H1 (cell line): Measurements from ENCODE around the gene RPS5. TPM values are rescaled to one million over a fixed set of nuclear protein-coding genes. Genes with fewer than 3 reads are reported as not detected.

ENCODE experiments used
- CBX8 ChIP-seq: fragments of 300-800, 300-1000 bp; sonication (generic); IDR thresholded peaks from 2 replicates; pipeline ENCODE4 v1.7.1; 2016; ENCODE audit warnings: low read depth, low read length, borderline replicate concordance
- CHD1 ChIP-seq: IDR thresholded peaks from 2 replicates; pipeline ENCODE4 v1.6.1; 2012; ENCODE audit warnings: low read depth, low read length, improper control_type of control experiment
- CTBP2 ChIP-seq: IDR thresholded peaks from 2 replicates; pipeline ENCODE4 v1.7.0; 2011; ENCODE audit warnings: borderline replicate concordance, mild to moderate bottlenecking, moderate library complexity, mixed read lengths, low read length; ENCODE audit not compliant: insufficient read depth, insufficient read length
- EGR1 ChIP-seq: IDR thresholded peaks from 2 replicates; pipeline ENCODE4 v1.6.1; 2011; ENCODE audit warnings: low read depth, low read length, borderline replicate concordance
- GTF2F1 ChIP-seq: IDR thresholded peaks from 2 replicates; pipeline ENCODE4 v1.6.1; 2012; ENCODE audit warnings: low read depth, low read length, improper control_type of control experiment, borderline replicate concordance
- KDM1A ChIP-seq: fragments of 200-600, 300-600 bp; sonication (generic); IDR thresholded peaks from 2 replicates; pipeline ENCODE4 v1.7.1; 2016; ENCODE audit warnings: mild to moderate bottlenecking, low read length, borderline replicate concordance
- POU5F1 ChIP-seq: IDR thresholded peaks from 2 replicates; pipeline ENCODE4 v1.6.1; 2011; ENCODE audit warnings: low read depth, mild to moderate bottlenecking, low read length, moderate library complexity
- RBBP5 ChIP-seq: IDR thresholded peaks from 2 replicates; pipeline ENCODE4 v1.7.1; 2012; ENCODE audit warnings: low read depth, mild to moderate bottlenecking, inconsistent platforms, low read length, moderate library complexity, borderline replicate concordance
- SRF ChIP-seq: IDR thresholded peaks from 2 replicates; pipeline ENCODE4 v1.6.1; 2011; ENCODE audit warnings: mild to moderate bottlenecking, low read depth, low read length, moderate library complexity
- polyA plus RNA-seq, 7 experiments: library from polyadenylated mRNA; depleted of rRNA in 3 of 7; stranded (reverse) in 5 of 7; unstranded in 2 of 7; fragments of >200 nt in 5 of 7; fragments of 200-250 nt in 2 of 7; gene quantifications; 1 replicate in 5 of 7; 2 replicates in 1 of 7; 4 replicates in 1 of 7; pipeline versions ENCODE4 v1.2.1 to v1.2.3, GENCODE V29; 2011 to 2013; ENCODE audit warnings: missing spikeins in 2 of 7, mixed read lengths in 2 of 7
- total RNA-seq: library from RNA; stranded (reverse); fragmentation: NEBNext Ultra II Directional; extraction: Animal tissue kit (Norgen Biotek cat#: 25700); gene quantifications from 2 replicates; pipeline ENCODE4 v1.2.1, GENCODE V29; 2021
- TF ChIP-seq, protein P1 (sequence below): IDR thresholded peaks from 2 replicates; pipeline ENCODE4 v1.6.1; 2012; ENCODE audit warnings: inconsistent platforms
- TF ChIP-seq, protein P2 (sequence below): IDR thresholded peaks from 2 replicates; pipeline ENCODE4 v1.6.1; 2012; ENCODE audit warnings: low read length, inconsistent platforms
- TF ChIP-seq, protein P3 (sequence below), 3 experiments: IDR thresholded peaks; 1 replicate in 2 of 3; 2 replicates in 1 of 3; pipeline versions ENCODE4 v1.5.1 to v1.6.1; 2011; ENCODE audit warnings: low read length in 3 of 3, mild to moderate bottlenecking in 3 of 3, inconsistent platforms in 2 of 3, low read depth in 1 of 3, moderate library complexity in 1 of 3; ENCODE audit not compliant: insufficient read depth in 1 of 3; ENCODE audit errors: control extremely low read depth in 1 of 3

Gene RPS5
- total and polyA plus RNA-seq, 2 of the 8 experiments (the other 6 are each of a cell fraction or from before 2014, with no cell fraction given): 1,557 to 5,731 TPM

DNA sequence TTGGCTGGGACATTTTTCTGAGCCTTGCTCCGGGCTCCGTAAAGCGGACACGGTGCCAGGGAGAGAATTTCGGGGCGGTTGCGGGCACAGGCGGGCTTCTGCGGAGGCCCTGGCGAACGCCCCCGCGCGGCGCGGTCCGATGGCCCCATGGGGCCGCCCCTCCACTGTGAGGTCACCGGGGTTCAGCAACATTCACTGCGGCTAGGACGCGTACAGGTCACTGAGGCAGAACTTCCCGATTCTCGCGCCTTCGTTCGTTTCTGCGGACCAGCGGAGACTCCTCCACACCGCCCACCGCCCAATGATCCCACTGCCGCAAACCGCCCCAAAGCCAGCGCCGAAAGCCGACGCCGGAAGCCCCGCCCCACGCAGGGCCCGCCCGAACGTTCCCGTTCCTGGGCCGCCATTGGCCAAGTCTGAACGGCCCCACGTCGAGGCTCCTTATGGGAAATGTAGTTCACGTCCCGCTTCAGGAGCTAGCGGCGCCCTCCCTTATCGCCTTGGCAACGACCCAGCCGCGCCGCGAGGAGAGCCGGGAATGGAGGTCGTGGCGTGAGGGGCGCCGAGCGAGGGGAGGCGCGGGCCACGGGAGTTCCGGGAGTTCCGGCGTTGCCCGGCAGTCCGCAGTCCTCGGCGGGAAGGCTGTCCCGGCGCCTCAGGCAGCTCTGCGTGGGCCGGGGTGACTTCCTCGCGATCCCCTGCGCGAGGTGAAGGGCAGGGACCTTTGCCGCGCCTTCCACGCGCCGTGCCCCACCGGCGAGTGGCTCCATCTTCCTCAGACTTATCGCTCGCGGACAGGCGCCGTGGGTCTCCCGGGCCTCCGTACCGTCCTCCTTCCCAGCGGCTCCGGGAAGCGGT, 21.3 kb downstream of the RPS5 start, which contains the start of gene ZNF584 (continued):
- TF ChIP-seq, protein P1, sequence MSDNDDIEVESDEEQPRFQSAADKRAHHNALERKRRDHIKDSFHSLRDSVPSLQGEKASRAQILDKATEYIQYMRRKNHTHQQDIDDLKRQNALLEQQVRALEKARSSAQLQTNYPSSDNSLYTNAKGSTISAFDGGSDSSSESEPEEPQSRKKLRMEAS: no peak; the same call in 1 of the 2 replicates
- TF ChIP-seq SRF: no peak
- no peak for TF ChIP-seq POU5F1
- no peak for TF ChIP-seq GTF2F1
- no peak for TF ChIP-seq CHD1
- TF ChIP-seq, protein P2, sequence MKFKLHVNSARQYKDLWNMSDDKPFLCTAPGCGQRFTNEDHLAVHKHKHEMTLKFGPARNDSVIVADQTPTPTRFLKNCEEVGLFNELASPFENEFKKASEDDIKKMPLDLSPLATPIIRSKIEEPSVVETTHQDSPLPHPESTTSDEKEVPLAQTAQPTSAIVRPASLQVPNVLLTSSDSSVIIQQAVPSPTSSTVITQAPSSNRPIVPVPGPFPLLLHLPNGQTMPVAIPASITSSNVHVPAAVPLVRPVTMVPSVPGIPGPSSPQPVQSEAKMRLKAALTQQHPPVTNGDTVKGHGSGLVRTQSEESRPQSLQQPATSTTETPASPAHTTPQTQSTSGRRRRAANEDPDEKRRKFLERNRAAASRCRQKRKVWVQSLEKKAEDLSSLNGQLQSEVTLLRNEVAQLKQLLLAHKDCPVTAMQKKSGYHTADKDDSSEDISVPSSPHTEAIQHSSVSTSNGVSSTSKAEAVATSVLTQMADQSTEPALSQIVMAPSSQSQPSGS: no peak
- TF ChIP-seq KDM1A: no peak
- no peak for TF ChIP-seq CBX8
- TF ChIP-seq EGR1: peak; percentile 82; the same call in 1 of the 2 replicates
- TF ChIP-seq, protein P3, sequence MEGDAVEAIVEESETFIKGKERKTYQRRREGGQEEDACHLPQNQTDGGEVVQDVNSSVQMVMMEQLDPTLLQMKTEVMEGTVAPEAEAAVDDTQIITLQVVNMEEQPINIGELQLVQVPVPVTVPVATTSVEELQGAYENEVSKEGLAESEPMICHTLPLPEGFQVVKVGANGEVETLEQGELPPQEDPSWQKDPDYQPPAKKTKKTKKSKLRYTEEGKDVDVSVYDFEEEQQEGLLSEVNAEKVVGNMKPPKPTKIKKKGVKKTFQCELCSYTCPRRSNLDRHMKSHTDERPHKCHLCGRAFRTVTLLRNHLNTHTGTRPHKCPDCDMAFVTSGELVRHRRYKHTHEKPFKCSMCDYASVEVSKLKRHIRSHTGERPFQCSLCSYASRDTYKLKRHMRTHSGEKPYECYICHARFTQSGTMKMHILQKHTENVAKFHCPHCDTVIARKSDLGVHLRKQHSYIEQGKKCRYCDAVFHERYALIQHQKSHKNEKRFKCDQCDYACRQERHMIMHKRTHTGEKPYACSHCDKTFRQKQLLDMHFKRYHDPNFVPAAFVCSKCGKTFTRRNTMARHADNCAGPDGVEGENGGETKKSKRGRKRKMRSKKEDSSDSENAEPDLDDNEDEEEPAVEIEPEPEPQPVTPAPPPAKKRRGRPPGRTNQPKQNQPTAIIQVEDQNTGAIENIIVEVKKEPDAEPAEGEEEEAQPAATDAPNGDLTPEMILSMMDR (IDR thresholded peaks at IDR 0.05; ENCODE audit: control extremely low read depth in 1 of 3, insufficient read depth in 1 of 3, low read depth in 1 of 3, low read length in 3 of 3): no peak
- no peak for TF ChIP-seq CTBP2
- TF ChIP-seq RBBP5: no peak; the same call in 1 of the 2 replicates
